Loucy (cell line): ENCODE measurements around the gene PRKCE.

Source experiments
- H2AFZ ChIP-seq: fragments of 200-600 bp; sonication (generic); 2 replicates; pipeline ENCODE4 v1.6.0; 2016; ENCODE audit warnings: antibody characterized with exemption, mild to moderate bottlenecking, low read length, moderate library complexity
- H3F3A ChIP-seq: fragments of 200-600 bp; 2 replicates; pipeline ENCODE4 v1.6.0; 2016; ENCODE audit warnings: antibody characterized with exemption, low read depth, mild to moderate bottlenecking
- H3K27me3 ChIP-seq: fragments of 200-600 bp; sonication (generic); 2 replicates; pipeline ENCODE4 v1.6.1; 2014; ENCODE audit warnings: low read length, mild to moderate bottlenecking; ENCODE audit not compliant: insufficient read depth, poor library complexity, severe bottlenecking
- H3K36me3 ChIP-seq: fragments of 200-600 bp; sonication (generic); 2 replicates; pipeline ENCODE4 v1.6.1; 2016; ENCODE audit warnings: low read length; ENCODE audit not compliant: insufficient read depth
- H3K4me1 ChIP-seq: fragments of 200-600 bp; sonication (generic); 2 replicates; pipeline ENCODE4 v1.5.1; 2014; ENCODE audit warnings: low read length, mild to moderate bottlenecking; ENCODE audit not compliant: insufficient read depth, poor library complexity, severe bottlenecking
- H3K4me2 ChIP-seq: fragments of 200-600 bp; sonication (generic); 2 replicates; pipeline ENCODE4 v1.6.0; 2014; ENCODE audit warnings: antibody characterized with exemption, low read length, low read depth, mild to moderate bottlenecking; ENCODE audit not compliant: poor library complexity, severe bottlenecking
- H3K4me3 ChIP-seq: fragments of 200-600 bp; sonication (generic); 2 replicates; pipeline ENCODE4 v1.5.1; 2014; ENCODE audit warnings: low read length, mild to moderate bottlenecking, mixed read lengths; ENCODE audit not compliant: poor library complexity, severe bottlenecking
- H3K79me2 ChIP-seq: fragments of 200-600 bp; sonication (generic); 2 replicates; pipeline ENCODE4 v1.6.1; 2014; ENCODE audit warnings: low read length; ENCODE audit not compliant: insufficient read depth
- H3K9ac ChIP-seq: fragments of 200-600 bp; sonication (generic); 2 replicates; pipeline ENCODE4 v1.6.0; 2014; ENCODE audit warnings: mild to moderate bottlenecking, low read depth, low read length, moderate library complexity; ENCODE audit not compliant: poor library complexity, severe bottlenecking
- H3K9me2 ChIP-seq: fragments of 200-600 bp; sonication (generic); replicated peaks from 2 replicates; pipeline ENCODE4 v1.6.1; 2016; ENCODE audit warnings: low read depth, low read length, mixed read lengths
- H3K9me3 ChIP-seq: fragments of 200-600 bp; sonication (generic); 2 replicates; pipeline ENCODE4 v1.6.1; 2014; ENCODE audit warnings: mild to moderate bottlenecking, antibody characterized with exemption, low read length, low read depth; ENCODE audit not compliant: insufficient read depth
- H4K20me1 ChIP-seq: fragments of 200-600 bp; sonication (generic); 2 replicates; pipeline ENCODE4 v1.6.0; 2014; ENCODE audit warnings: antibody characterized with exemption, low read length, mild to moderate bottlenecking; ENCODE audit not compliant: insufficient read depth, poor library complexity, severe bottlenecking
- EZH2phosphoT487 ChIP-seq: fragments of 200-600 bp; IDR thresholded peaks from 2 replicates; pipeline ENCODE4 v1.6.1; 2018; ENCODE audit warnings: antibody characterized with exemption, mild to moderate bottlenecking, moderate library complexity, borderline replicate concordance
- TF ChIP-seq, protein P1 (sequence below): fragments of 200-600 bp; sonication (generic); conservative IDR thresholded peaks from 2 replicates; pipeline ENCODE4 v1.5.1; 2014; ENCODE audit warnings: mild to moderate bottlenecking, antibody characterized with exemption, low read length

PRKCE gene

GRCh38 chr2:45902380-45902779 is 250.9 kb downstream of the PRKCE start:
- Histone ChIP-seq H4K20me1 (no peaks in the 10 kb centered on the region), H3K4me2 (no peak overlapping the region), H3K4me1 (peaks cover 24% of the 10 kb centered on the region), H2AFZ (no peak overlapping the region), H3K36me3 (no peaks in the 10 kb centered on the region), H3K9me2 (no peaks in the 10 kb centered on the region), H3K79me2 (peaks cover 13% of the 10 kb centered on the region; the same call in 1 of the 2 replicates), H3K9ac (no peak overlapping the region), H3K27me3 (no peaks in the 10 kb centered on the region), H3K4me3 (no peak overlapping the region), H3F3A (no peaks in the 10 kb centered on the region), H3K9me3 (no peaks in the 10 kb centered on the region)
- no peak for TF ChIP-seq EZH2phosphoT487
- TF ChIP-seq, protein P1, sequence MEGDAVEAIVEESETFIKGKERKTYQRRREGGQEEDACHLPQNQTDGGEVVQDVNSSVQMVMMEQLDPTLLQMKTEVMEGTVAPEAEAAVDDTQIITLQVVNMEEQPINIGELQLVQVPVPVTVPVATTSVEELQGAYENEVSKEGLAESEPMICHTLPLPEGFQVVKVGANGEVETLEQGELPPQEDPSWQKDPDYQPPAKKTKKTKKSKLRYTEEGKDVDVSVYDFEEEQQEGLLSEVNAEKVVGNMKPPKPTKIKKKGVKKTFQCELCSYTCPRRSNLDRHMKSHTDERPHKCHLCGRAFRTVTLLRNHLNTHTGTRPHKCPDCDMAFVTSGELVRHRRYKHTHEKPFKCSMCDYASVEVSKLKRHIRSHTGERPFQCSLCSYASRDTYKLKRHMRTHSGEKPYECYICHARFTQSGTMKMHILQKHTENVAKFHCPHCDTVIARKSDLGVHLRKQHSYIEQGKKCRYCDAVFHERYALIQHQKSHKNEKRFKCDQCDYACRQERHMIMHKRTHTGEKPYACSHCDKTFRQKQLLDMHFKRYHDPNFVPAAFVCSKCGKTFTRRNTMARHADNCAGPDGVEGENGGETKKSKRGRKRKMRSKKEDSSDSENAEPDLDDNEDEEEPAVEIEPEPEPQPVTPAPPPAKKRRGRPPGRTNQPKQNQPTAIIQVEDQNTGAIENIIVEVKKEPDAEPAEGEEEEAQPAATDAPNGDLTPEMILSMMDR: no peak

DNA sequence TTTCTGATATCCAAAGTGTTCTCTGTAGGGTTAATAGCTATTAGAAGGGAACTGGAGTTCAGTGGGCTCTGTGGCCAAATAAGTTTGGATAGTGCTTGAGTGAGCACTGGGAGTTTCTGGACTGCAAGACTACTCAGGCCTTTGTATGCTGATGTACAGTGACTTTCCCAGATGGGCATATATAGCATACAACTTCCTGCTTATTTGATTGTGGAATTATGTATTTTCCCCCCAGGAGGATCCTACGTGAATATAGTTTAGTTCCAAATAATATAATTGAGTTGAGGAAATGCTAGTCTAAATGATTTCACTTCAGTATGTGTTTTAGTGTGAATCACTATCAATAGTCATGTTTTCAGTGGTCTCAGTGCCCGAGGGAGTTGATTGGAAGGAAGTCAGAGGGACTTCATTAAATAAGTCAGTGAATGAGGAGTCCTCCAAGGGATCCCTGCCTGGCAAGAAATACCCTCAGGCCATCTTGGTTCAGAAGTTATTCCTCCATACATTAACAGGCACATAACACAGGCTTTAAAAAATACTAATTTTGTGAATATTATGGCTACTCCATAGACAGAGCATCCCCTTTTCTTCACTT is 251.4 kb downstream of the PRKCE start:
- Histone ChIP-seq H3K36me3 (no peaks in the 10 kb centered on the region), H3K4me2 (no peak overlapping the region)

DNA sequence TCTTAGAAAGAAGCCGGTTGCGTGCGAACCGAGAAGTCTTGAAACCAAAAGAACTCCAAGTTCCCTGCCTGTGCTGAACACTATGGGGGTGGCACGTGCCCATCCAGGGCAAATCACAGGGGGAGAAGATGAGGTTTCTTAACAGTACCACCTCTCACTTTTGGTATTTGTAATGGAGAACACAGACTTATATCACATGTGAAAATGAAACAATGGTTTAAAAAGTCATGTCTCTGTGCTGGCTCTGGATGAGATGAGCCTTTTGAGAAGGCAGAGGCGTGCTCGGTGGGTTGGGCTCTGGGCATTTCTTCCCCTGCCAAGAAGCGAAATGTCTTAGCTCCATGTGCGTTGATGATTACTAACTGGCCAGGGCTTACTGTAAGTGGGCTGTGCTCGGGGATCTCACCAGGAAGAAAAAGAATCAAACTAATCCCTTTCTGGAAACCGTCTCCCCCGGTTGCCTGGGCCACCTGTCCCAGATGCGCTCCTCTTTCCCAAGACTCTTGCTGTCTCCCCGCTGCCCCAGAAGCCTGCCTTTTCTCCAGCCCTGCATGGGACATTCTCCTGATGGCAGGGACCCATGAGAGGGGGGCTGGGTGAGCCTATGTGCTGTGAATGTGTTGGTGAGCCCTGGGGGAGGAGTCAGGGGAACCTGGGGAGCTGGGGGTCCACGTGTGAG is 252.9 kb downstream of the PRKCE start:
- Histone ChIP-seq H3K79me2 (no peaks in the 10 kb centered on the region; the same call in 1 of the 2 replicates), H4K20me1 (no peaks in the 10 kb centered on the region)

More for the DNA sequence above, 251.4 kb downstream of the PRKCE start:
- peaks cover 19% of the 10 kb centered on the region for H3K4me1 ChIP-seq
- no peak overlapping the region for H3K9ac ChIP-seq
- H4K20me1 ChIP-seq: no peaks in the 10 kb centered on the region
- H3K9me2 ChIP-seq: no peaks in the 10 kb centered on the region
- H3K79me2 ChIP-seq: peaks cover 10% of the 10 kb centered on the region; the same call in 1 of the 2 replicates
- H2AFZ ChIP-seq: no peak overlapping the region
- TF ChIP-seq, protein P1: no peak
- TF ChIP-seq EZH2phosphoT487: no peak
- no peaks in the 10 kb centered on the region for H3K9me3 ChIP-seq
- H3F3A ChIP-seq: no peaks in the 10 kb centered on the region
- no peak overlapping the region for H3K4me3 ChIP-seq
- H3K27me3 ChIP-seq: no peaks in the 10 kb centered on the region

More for the DNA sequence above, 252.9 kb downstream of the PRKCE start:
- Histone ChIP-seq H3F3A (no peaks in the 10 kb centered on the region), H3K9me3 (no peaks in the 10 kb centered on the region), H3K4me2 (no peak overlapping the region), H3K4me3 (no peak overlapping the region), H3K27me3 (no peaks in the 10 kb centered on the region), H3K4me1 (peaks cover 9% of the 10 kb centered on the region), H2AFZ (no peak overlapping the region), H3K9ac (no peak overlapping the region), H3K36me3 (no peaks in the 10 kb centered on the region), H3K9me2 (no peaks in the 10 kb centered on the region)
- TF ChIP-seq, protein P1: no peak
- no peak for TF ChIP-seq EZH2phosphoT487
